Osteoblast (primary cell): ENCODE results near the gene CUEDC2. TPM values are rescaled to one million over a fixed set of nuclear protein-coding genes. Genes with fewer than 3 reads are reported as not detected.

Experiments used
- DNase-seq: peaks from one replicate; pipeline ENCODE4 v3.0.0; 2011; ENCODE audit warnings: low spot score, mixed read lengths; ENCODE audit not compliant: insufficient read length; ENCODE audit errors: missing footprints
- H2AFZ ChIP-seq: 2 replicates; pipeline ENCODE4 v1.6.0; 2011; ENCODE audit warnings: mild to moderate bottlenecking, low read length
- H3K27ac ChIP-seq: 2 replicates; pipeline ENCODE4 v1.5.1; 2011; ENCODE audit warnings: mild to moderate bottlenecking, low read depth, low read length, moderate library complexity
- H3K27me3 ChIP-seq: 2 replicates; pipeline ENCODE4 v1.6.0; 2012; ENCODE audit warnings: mild to moderate bottlenecking, control low read depth, inconsistent platforms, low read length, moderate library complexity; ENCODE audit not compliant: insufficient read depth
- H3K36me3 ChIP-seq: 2 replicates; pipeline ENCODE4 v1.5.1; 2011; ENCODE audit warnings: mild to moderate bottlenecking, low read length, control low read depth, moderate library complexity; ENCODE audit not compliant: insufficient read depth
- H3K4me1 ChIP-seq: 2 replicates; pipeline ENCODE4 v1.5.1; 2011; ENCODE audit warnings: mild to moderate bottlenecking, low read length, control low read depth, moderate library complexity; ENCODE audit not compliant: insufficient read depth
- H3K4me2 ChIP-seq: 2 replicates; pipeline ENCODE4 v1.6.0; 2011; ENCODE audit warnings: mild to moderate bottlenecking, low read length; ENCODE audit not compliant: insufficient read depth
- H3K4me3 ChIP-seq: fragments of 200-600 bp; sonication (generic); 3 replicates; pipeline ENCODE4 v1.5.1; 2012; ENCODE audit warnings: mild to moderate bottlenecking, low read length, inconsistent platforms; ENCODE audit not compliant: insufficient read depth
- H3K79me2 ChIP-seq: 2 replicates; pipeline ENCODE4 v1.6.0; 2012; ENCODE audit warnings: mild to moderate bottlenecking, low read length, control low read depth, inconsistent platforms; ENCODE audit not compliant: insufficient read depth
- H3K9me3 ChIP-seq: 2 replicates; pipeline ENCODE4 v1.5.1; 2011; ENCODE audit warnings: low read depth, low read length, control low read depth
- H4K20me1 ChIP-seq: 2 replicates; pipeline ENCODE4 v1.6.0; 2012; ENCODE audit warnings: mild to moderate bottlenecking, low read length, control low read depth; ENCODE audit not compliant: insufficient read depth
- total RNA-seq: library from RNA; depleted of rRNA; stranded (reverse); fragments of >200 nt; gene quantifications from 2 replicates; pipeline ENCODE4 v1.2.3, GENCODE V29; 2012
- TF ChIP-seq, protein P1 (sequence below): IDR thresholded peaks from 2 replicates; pipeline ENCODE4 v1.5.1; 2011; ENCODE audit warnings: mild to moderate bottlenecking, low read depth, low read length, moderate library complexity; ENCODE audit errors: extremely low read depth

The CUEDC2 gene
- total RNA-seq, 1 donor: 46.7 TPM

DNA sequence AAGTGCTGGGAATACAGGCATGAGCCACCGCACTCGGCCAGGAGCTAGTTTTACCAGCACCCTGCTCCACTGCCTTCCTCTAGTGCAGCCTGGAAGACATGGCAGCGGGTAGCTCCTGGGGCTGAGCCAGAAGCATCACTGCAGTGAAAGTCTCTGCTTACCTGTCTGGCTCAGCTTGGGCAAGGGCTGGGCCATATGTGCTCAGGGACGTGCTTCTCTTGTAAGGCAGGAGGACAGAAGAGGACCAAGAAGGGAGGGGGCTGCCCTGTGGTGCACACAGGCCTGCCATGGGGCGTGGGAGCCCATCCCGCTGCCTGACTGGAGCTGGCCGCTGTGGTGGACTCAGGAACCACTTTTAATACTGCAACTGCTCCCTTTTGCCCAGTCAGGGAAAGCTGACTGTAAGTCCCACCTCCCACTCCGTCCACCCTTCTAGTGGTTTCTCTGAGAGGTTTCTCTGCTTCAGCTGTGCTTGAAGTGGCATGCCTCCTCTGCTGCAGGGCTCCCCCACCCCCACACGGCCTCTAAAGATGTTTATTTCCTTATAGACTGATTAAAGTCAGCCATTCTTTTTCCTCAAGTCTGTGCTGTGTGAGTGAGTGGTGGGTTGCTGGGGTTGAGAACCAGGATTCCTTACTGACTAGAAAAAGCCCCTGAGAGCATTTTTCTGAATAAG, 44.2 kb upstream of the CUEDC2 start:
- Histone ChIP-seq H3K27me3 (no peaks in the 10 kb centered on the region), H3K9me3 (no peaks in the 10 kb centered on the region), H3K4me3 (no peak overlapping the region), H3K79me2 (no peaks in the 10 kb centered on the region), H3K4me1 (no peaks in the 10 kb centered on the region), H3K4me2 (no peak overlapping the region), H3K36me3 (peaks cover 25% of the 10 kb centered on the region), H2AFZ (no peak overlapping the region), H3K27ac (no peak overlapping the region), H4K20me1 (peaks cover 3% of the 10 kb centered on the region)
- TF ChIP-seq, protein P1, sequence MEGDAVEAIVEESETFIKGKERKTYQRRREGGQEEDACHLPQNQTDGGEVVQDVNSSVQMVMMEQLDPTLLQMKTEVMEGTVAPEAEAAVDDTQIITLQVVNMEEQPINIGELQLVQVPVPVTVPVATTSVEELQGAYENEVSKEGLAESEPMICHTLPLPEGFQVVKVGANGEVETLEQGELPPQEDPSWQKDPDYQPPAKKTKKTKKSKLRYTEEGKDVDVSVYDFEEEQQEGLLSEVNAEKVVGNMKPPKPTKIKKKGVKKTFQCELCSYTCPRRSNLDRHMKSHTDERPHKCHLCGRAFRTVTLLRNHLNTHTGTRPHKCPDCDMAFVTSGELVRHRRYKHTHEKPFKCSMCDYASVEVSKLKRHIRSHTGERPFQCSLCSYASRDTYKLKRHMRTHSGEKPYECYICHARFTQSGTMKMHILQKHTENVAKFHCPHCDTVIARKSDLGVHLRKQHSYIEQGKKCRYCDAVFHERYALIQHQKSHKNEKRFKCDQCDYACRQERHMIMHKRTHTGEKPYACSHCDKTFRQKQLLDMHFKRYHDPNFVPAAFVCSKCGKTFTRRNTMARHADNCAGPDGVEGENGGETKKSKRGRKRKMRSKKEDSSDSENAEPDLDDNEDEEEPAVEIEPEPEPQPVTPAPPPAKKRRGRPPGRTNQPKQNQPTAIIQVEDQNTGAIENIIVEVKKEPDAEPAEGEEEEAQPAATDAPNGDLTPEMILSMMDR: no peak
- peak; percentile 89 for DNase-seq

DNA sequence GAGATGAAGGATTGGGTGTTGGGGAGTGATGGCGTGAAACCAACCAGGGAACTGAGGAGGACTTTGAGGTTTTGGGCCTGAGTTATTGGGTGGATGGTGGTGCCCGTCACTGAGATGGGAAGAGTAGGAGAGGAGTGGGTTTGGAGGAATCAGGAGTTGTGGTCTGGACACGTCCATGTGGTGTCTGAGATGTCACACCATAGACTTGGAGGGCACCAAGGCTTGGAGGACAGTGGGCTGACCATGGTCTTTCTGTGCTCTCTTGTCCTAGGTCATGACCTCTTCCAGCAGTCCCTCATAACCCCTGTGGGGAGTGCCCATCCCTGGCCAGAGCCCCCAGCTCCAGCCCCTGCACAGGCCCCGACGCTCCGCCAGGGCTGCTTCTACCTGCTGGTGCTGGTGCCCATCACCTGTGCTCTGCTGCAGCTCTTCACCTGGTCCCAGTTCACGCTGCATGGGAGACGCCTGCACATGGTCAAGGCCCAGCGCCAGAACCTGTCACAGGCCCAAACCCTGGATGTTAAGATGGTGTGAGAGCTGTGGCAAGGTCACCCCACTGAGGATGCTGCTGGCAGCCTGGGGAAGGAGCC, 43.2 kb upstream of the CUEDC2 start:
- no peaks in the 10 kb centered on the region for H3K27me3 ChIP-seq
- H2AFZ ChIP-seq: no peak overlapping the region
- TF ChIP-seq, protein P1: no peak
- no peak overlapping the region for H3K4me2 ChIP-seq
- peak; percentile 47 for DNase-seq
- no peak overlapping the region for H3K4me3 ChIP-seq
- H3K27ac ChIP-seq: no peak overlapping the region
- no peaks in the 10 kb centered on the region for H3K4me1 ChIP-seq
- peaks cover 3% of the 10 kb centered on the region for H4K20me1 ChIP-seq
- H3K79me2 ChIP-seq: no peaks in the 10 kb centered on the region
- no peaks in the 10 kb centered on the region for H3K9me3 ChIP-seq
- peaks cover 15% of the 10 kb centered on the region for H3K36me3 ChIP-seq

GRCh38 chr10:102473445-102474331, 41.3 kb upstream of the CUEDC2 start:
- TF ChIP-seq, protein P1: no peak

More at GRCh38 chr10:102473445-102474331, 41.3 kb upstream of the CUEDC2 start:
- Histone ChIP-seq H3K9me3 (no peaks in the 10 kb centered on the region), H3K4me2 (no peak overlapping the region), H3K27ac (no peak overlapping the region), H2AFZ (no peak overlapping the region), H3K4me1 (peaks cover 7% of the 10 kb centered on the region), H3K4me3 (no peak overlapping the region), H3K79me2 (no peaks in the 10 kb centered on the region), H3K36me3 (peaks cover 4% of the 10 kb centered on the region), H4K20me1 (no peaks in the 10 kb centered on the region), H3K27me3 (no peaks in the 10 kb centered on the region)
- DNase-seq: peak; percentile 80
